GM18870 (cell line): Measurements from ENCODE around the gene LRP2.
"Not testable (repeated sequence)": the region's sequence is repeated elsewhere in the genome, so short reads cannot be mapped to it uniquely, and the experiment has no call there.

ENCODE experiments used
- ATAC-seq: cut with Tn5 transposase; IDR thresholded peaks from one replicate; pipeline ENCODE4 v1.9.1; 2021; ENCODE audit warnings: moderate library complexity; ENCODE audit not compliant: unreplicated experiment

LRP2 gene

DNA sequence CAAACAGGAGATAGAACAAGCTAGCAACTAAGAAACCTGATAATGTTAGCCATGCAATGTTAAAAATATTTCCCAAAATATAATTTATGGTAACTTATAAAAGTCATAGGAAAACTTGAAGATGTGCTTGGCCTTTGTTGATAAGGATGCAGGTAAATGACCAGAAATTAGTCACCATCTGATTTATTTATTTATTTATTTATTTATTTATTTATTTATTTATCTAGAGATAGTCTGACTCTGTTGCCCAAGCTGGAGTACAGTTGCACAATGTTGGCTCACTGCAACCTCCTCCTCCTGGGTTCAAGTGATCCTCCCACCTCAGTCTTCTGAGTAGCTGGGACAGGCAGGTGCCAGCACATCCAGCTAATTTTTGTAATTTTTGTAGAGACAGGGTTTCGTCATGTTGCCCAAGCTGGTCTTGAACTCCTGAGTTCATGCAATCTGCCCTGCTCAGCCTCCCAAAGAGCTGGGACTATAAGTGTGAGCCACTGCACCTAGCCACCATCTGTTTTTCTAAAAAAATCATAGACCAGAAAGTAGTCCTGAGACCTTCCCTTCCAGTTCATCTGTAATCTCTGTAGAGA lies 183.4 kb downstream of the LRP2 start:
- ATAC-seq: no peak

DNA sequence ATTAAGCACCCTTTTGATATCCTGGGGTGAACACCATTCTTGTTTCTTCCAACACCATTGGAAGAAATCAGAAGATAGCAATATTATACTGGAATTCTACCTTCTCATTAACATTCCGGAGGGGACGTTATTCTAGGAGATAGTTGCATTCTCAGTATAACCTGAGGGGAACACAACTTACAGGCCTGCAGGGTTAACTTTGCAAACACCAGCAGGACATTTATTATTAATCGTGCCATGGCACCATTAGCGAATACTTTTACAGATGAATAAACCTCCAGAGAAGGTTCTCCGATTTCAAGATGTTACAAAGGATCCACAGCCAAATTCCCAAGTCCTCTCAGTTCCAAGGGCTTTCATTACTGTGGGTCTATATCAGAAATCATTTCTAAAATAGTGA lies 184.0 kb downstream of the LRP2 start:
- no peak for ATAC-seq

DNA sequence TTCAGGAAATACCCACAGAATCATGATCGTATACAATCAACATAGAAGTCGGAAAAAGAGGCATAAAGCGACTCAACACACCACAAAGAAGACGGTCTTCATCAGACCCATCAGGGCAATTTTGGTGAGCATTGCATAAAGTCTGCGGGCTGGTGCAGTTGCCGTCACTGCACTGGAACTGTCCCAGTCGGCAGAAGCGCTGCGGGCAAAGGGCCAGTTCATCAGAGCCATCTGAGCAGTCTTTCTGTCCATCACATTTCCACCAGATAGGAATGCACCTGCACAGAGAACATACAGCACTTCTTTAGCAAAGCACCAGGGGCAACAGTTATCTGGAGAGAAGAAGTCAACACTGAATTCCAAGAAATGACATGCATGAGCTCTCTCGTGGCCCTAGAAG lies 187.2 kb downstream of the LRP2 start:
- ATAC-seq: no peak

DNA sequence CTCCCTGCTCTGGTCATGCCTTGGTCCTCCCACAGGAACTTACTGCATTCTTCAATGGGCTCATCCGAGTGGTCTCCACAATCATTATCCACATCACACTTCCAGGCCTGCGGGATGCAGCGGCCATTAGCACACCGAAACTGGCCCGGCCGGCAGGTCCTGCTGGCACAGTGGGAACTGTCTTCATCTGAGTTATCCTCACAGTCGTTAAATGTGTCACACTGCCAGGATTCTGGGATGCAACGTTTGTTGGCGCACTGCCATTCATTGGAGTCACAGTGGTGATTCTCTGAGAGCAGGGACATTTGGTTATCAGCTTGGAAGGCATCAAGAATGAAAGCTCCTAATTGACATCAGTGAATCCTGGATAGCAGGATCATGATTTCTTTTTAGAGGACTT lies 188.5 kb downstream of the LRP2 start:
- ATAC-seq: no peak

DNA sequence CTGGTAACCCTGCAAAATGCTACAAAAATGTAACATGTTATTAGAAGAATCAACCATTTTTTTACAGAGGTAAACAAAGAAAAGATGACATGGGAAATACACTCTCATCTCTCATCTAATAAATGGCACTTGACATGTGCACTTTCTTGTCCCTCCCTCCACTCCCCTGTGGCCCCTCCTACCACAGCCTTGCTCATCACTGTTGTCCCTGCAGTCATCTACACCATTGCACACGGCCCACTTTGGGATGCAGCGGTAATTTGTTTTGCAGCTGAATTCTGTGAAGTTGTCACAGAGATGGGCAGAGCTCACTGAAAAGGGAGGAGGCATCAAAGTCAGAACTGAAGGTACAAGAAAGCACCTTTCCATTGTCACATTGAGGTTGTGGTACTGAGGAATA lies 189.4 kb downstream of the LRP2 start:
- ATAC-seq: no peak

DNA sequence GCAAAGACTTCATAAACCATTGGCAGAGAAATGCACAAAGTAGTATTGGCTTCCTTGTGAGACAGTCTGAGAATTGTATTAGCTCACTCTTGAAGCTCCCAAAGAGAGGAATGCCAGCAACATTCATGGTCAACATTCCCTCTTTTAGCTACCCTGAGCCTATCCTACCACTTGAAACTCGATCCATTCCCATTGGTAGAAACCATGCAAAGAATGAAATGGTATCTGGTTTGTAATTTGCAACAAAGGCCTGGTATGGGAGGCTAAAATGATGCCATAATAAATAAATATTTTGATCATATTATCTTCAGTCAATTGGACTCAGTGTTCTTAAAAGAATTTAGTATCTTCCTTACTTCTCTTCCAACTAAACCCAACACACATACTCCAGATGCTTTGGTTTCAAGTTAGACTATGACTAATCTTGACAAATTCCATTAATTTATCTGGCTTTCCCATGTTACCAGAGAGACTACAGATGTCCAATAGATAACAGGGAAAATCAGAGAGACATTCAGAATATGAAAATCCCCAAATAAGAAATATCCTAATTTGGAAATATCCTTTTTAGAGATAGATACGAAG lies 190.1 kb downstream of the LRP2 start:
- ATAC-seq: no peak

DNA sequence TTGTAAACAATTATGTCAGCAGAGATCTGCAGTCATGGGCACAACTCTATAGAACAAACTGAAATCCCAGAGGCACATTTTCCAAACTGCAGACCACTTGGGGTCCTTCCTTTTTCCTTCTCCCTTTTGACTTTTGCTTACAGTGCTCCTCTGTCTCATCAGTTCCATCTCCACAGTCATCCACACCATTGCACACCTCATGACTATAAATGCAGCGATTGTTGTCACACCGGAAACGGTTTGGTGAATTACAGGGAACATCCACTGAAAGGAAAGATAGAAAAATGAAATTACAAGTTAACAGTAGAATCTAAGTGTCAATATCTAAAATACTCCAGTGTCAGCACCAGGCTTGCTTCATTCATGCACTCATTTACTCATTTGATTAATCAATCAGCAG lies 196.5 kb downstream of the LRP2 start:
- ATAC-seq: no peak

DNA sequence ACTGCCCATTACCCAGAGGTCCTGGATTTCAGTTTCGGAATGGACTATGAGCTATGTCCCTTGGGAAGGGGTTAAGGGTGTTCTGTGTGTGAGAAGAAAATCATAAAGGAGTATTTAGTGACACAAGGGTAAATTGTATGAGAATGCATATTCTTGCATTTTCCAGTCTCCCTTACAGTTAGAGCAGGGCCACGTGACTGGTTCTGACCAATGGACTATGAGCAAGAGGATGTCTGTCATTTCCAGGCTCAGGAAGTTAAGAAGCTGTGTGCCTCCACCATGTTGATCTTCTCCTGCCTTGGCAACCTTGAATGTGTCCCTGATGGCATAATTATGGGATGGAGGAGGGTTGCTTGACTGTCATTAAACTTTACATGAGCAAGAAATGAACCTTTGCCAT lies 198.0 kb downstream of the LRP2 start:
- no peak for ATAC-seq

DNA sequence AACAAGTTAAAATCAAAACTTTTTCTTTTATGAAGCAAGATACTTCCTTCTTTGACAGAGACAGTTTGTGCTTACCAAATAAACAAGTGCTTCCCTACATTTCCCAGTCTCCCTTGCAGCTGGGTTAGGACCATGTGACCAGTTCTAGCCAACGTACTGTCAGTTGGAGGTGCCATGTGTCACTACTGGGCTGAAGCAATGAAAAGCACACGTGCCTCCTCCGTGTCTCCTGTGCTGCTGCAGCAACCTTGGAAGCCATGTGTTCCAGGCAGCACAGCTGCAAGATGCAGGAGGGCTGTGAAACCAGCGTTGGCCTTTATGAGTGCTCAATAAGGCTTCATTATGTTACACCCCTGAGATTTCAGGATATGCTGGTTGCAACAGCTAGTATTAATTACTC lies 199.7 kb downstream of the LRP2 start:
- no peak for ATAC-seq

DNA sequence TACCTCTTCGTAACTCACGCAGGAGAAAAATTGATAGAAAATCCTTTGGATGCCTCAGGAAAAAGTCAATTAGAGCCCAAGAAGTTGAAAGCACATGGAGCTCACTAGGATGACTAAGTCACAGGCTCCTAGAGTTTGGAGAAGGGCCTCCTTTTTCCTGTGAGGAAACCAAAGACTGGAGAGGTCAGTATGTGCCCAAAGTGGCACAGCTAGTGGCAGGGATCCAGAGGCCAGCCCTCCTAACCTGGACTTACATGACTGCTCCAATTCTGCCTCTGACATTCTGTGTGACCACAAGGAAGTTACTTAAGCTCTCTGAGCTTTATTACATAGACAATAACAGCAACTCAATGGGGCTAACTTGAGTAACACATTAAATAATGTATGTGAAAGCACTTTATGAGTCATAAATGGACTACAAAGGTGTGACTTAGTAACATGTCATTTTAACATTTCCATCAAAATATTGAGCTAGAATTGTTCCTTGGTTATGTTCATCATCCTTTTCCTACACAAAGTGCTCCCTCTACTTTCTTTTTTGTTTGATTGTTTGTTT lies 201.3 kb downstream of the LRP2 start:
- ATAC-seq: no peak

DNA sequence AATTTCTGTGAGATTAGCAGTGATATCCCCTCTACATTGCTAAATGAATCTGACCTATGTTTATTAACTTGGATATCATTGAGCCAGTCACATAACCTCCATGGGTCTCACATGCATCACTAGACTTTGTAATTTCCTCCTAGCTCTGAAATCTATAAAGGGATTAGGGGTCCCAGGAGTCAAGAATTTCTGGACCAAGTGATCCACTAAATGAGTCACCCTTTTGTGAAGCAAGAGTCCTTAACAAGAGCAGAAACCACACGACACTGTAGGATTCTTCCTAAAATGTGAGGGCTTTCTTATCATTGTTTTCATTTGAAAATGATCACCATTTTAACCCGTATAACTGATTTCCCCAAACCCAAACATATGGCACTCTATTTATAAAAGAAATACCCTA lies 202.6 kb downstream of the LRP2 start:
- no peak for ATAC-seq

DNA sequence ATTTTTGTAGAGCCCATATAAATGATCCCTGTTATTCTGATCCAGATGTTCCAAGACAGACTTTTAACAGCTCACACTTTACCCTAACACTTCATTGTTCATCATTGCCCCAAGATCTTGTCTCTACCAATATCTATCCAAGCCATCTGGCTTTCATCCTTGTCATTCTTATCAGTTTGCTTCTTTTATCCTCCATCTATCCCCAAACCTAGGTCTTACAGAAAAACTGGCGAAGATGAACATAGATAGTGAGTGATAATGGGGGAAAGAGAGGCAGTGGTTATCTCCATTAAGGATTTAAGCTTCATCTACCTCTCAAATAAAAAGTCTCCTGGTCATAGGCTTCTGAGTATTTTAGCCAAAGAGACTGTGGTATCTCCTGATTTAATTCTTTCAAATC lies 203.5 kb downstream of the LRP2 start:
- ATAC-seq: no peak

DNA sequence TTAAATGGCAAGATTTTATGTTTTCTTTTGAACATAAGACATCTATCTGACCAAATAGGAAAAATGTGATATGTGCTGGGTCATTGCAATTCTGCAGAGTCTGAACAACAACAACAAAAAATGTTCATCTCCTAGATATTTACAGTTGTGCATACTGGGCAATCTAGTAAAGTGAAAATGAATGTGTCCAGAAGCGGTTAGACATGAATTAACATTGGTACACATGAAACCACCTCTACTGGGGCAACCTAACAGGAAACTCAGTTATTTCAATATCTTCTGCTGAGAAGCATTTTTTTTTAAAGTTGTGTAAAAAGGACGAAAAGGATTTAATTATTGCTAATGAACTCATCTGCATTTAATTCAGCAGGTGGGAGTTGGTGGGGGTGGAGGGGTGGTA lies 216.1 kb downstream of the LRP2 start:
- peak; percentile 51 for ATAC-seq

DNA sequence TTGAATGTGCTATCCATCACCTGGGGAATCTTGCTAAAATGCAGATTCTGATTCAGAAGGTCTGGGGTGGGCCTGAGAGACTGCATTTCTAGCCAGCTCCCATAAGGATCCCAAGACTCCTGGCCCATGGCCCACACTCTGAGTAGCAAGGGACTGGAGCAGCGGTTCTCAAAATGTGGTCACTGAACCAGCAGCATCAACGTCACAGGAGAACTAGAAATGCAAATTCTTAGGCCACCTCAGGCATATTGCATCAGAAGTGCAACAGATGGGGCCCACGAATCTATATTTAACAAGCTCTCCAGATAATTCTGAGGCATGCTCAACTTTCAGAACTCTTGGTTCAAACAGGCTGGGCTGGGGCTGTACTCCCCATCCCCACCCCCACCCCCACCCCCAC lies 218.3 kb downstream of the LRP2 start:
- ATAC-seq: no peak

DNA sequence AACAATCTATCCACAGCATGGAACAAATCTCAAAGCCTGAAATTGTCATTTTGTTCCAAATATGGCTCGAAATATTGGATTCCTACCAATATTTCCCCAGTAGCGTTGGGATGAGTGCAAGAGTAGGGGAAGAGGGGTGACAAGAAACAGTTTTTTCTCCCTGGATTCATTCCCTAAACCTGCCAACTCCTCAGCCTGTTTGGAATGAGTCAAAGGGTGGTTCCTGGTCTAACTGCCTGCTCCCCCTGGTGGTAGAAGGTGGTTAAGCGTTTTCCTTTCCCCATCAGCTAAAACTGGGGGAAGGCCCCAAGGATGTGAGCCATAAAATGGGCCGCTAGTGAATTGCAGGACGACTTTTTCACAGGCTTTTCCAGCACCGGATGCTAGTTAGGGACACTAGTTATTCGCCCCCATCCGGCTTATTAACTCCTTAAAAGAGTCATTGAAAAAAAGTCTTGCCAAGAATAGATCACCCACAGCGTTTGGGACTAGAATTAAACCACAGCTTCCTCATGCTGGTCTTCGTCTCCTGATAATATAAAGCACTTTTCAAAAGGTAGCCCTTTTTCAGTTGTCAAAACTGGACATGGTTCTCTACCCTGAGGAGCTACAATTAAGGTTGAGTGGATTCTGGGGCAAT lies 220.5 kb downstream of the LRP2 start:
- ATAC-seq: no peak

DNA sequence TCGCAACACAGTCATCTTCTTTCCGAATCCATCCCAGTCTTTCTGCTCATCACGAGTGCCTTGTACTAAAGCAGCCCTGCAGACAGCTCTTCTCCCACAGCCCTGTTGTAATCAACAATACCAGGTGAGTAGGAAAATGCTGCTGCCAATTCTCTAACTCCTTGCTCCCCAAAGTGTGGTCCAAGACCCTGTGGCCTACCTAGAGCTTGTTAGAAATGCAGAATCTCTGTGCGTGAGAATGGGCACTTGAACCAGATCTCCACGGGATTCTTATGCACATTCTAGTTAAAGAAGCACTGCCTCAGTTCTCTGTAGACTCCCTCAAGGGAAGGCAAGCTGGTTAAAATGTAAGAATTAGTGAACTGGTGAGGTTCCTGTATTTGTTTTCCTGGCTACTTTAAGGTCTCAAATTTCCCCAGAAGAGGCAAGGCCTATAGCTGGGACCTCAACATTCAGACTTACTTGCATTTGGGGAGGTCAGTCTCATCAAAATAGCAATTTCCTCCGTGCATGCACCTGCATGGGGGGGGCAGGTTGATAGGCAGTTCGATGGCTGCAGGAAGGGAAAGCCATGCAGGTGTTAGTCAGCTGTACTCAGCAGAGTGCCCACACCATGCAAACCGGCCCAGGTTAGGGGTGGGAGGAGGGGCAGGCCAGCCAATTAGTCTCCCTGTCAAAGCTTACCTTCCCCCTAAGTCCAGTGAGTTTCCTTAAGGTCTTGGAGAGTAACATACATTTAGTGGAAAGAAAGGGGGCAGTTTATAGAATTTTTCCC lies 222.2 kb downstream of the LRP2 start:
- no peak for ATAC-seq

DNA sequence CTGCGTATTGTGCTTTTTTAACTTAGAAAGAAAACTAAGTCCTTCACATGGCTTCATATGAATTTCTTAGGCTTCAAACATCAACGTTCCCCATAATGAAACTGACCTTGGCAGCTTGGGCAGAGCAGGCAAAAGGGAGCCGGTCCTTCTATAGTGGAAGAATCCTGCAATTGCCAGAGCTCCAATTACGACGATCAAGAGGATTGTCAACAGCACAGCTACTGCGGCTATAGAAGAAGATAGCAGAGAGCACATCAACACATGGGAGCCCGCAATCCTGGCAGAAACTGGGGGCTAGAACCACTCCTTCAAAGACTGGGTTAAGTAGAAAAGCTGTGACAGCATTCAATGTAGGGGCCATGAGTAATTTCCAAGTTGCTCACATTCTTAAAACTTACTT lies 223.2 kb downstream of the LRP2 start:
- ATAC-seq: no peak

DNA sequence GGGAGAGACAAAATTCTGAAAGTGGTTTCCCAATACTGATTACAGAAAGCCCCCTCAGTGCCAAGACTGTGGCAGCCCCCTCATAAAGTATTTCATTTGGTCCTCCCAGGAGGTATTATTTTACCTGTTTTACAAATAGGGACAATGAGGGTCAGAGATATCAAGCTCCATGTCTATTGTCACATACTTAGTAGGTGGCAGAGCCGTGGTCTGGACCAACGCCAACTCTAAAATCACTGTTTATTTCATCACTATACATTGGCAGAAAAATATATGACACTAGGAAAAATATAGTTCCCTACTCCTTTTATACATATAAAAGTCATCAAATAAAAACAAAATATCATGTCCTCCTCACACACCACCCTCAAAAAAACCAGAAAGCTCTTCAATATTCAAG lies 224.4 kb downstream of the LRP2 start:
- no peak for ATAC-seq

DNA sequence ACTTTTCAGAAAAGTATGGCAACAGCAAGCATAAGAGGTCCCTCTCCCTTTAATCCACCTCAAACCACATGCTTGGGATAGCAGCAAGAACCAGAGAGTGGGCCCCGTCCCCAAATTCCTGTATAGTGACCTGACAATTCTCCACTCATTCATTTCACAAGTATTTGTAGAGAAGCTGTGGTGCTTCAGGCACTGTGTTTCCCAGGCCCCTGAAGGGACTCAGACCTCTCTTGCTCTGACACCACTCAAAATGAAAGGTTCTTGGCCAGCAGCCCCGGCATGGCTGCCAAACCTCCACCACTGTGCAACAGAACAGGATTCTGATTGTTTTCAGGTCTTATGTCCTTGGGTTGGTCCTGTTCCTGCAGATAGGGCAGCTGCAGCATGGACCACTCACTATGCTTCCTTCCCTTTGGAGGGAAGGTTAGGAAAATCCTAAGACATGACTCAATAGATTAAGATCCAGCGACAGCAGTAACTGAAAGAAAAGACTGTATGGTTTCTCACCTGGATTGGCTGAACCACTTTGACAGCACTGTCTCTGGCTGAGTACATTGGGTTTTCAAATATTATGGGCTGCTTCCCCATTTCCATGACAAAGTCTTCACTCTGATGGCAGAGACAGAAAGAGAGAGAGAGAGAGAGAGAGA lies 225.3 kb downstream of the LRP2 start:
- ATAC-seq: no peak

DNA sequence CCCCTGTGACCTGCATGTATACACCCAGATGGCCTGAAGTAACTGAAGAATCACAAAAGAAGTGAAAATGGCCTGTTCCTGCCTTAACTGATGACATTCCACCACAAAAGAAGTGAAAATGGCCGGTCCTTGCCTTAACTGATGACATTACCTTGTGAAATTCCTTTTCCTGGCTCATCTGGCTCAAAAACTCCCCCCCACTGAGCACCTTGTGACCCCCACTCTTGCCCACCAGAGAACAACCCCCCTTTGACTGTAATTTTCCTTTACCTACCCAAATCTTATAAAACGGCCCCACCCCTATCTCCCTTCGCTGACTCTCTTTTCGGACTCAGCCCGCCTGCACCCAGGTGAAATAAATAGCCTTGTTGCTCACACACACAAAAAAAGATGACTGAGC lies 225.9 kb downstream of the LRP2 start:
- not testable (repeated sequence) for ATAC-seq

DNA sequence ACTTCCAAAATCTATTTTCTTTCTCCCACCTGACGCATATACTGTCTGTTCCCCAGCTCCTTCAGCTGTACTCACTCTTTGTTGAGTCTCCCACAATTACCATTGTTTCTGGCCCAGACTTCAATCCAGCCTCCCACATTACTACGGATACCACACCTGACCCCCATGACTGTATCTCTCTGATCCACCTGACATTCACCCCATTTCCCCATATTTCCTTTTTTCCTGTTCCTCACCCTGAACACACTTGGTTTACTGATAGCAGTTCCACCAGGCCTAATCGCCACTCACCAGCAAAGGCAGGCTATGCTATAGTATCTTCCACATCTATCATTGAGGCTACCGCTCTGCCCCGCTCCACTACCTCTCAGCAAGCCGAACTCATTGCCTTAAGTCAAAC lies 228.1 kb downstream of the LRP2 start:
- ATAC-seq: not testable (repeated sequence)
